GM18520 (cell line): ENCODE results near the gene CNN2.

Experiments
- ATAC-seq: cut with Tn5 transposase; IDR thresholded peaks from one replicate; pipeline ENCODE4 v1.9.1; 2021; ENCODE audit not compliant: unreplicated experiment

Gene CNN2

GRCh38 chr19:1047696-1048147 lies 21.3 kb downstream of the CNN2 start:
- no peak for ATAC-seq

GRCh38 chr19:1049106-1049505 lies 22.7 kb downstream of the CNN2 start:
- no peak for ATAC-seq

GRCh38 chr19:1049800-1050199 lies 23.4 kb downstream of the CNN2 start:
- ATAC-seq, result no peak

GRCh38 chr19:1050989-1051788 lies 24.8 kb downstream of the CNN2 start:
- ATAC-seq, result no peak

GRCh38 chr19:1051791-1052190 lies 25.4 kb downstream of the CNN2 start:
- no peak for ATAC-seq

- no peak for ATAC-seq
These were observed 26.1 kb downstream of the CNN2 start for GRCh38 chr19:1052349-1052975.

- ATAC-seq, result no peak
These were observed 27.0 kb downstream of the CNN2 start for GRCh38 chr19:1053176-1054101.

- no peak for ATAC-seq
These were observed 28.0 kb downstream of the CNN2 start for GRCh38 chr19:1054102-1055027.

GRCh38 chr19:1055028-1055425 lies 28.6 kb downstream of the CNN2 start:
- no peak for ATAC-seq

- no peak for ATAC-seq
These were observed 29.6 kb downstream of the CNN2 start for GRCh38 chr19:1055886-1056620.

GRCh38 chr19:1057176-1057855 lies 30.9 kb downstream of the CNN2 start:
- ATAC-seq, result no peak

- no peak for ATAC-seq
These were observed 31.7 kb downstream of the CNN2 start for GRCh38 chr19:1058112-1058511.

GRCh38 chr19:1060689-1061088 lies 34.3 kb downstream of the CNN2 start:
- no peak for ATAC-seq

GRCh38 chr19:1061987-1062386 lies 35.6 kb downstream of the CNN2 start:
- no peak for ATAC-seq

GRCh38 chr19:1062387-1063029 lies 36.1 kb downstream of the CNN2 start:
- ATAC-seq, result no peak

GRCh38 chr19:1063030-1063908 lies 36.9 kb downstream of the CNN2 start:
- no peak for ATAC-seq

GRCh38 chr19:1063909-1064660 lies 37.7 kb downstream of the CNN2 start:
- no peak for ATAC-seq
